GM18867 (cell line): Measurements from ENCODE around the gene DENND5B.
A peak's percentile ranks its signal among the peaks of the same experiment; 100 is the strongest.
"Not testable (repeated sequence)": the region's sequence is repeated elsewhere in the genome, so short reads cannot be mapped to it uniquely, and the experiment has no call there.

ENCODE experiments used
- ATAC-seq: cut with Tn5 transposase; IDR thresholded peaks from one replicate; pipeline ENCODE4 v1.9.1; 2021; ENCODE audit warnings: mild to moderate bottlenecking, moderate library complexity; ENCODE audit not compliant: unreplicated experiment

DENND5B gene

DNA sequence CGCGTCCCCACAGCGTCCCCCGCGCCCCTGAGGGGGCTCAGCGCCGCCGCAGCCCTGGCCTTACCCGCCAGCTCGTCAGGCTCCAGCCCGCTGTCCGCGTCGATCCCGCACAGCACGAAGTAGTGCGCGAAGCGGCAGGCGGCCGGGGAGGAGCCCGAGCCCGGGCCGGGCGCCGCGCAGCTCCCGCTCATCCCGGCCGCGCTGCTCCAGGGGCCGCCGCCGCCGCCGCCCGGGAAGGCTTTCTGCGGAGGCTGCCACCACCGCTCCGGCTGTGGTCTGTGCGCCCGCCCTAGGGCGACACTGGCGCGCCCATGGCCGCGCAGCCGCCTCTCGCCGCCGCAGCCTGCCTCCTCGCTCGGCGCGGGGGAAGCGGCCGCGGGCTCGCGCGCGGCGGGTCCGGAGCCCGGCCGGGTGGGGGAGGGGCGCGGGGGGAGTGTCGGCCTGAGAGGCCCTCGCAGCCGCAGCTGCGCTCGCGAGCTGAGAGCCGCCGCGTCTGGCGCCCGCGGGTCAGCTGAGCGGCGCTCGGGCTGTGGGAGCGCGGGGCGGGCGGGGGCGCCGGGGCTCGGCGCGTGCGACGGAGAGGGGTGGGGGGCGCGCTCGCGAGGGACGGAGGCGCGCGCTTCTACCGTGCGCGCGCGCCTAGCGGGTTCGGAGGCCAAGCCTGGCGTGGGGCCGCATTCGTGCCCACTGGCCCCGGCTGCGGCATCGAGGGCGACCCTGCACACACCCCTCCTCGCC lies at the start of gene DENND5B:
DENND5B (minus strand) TSS at position 495 of the 738 bp plus-strand sequence; CDS start at position 191, 304 bp downstream.
- ATAC-seq: peak; percentile 58

DNA sequence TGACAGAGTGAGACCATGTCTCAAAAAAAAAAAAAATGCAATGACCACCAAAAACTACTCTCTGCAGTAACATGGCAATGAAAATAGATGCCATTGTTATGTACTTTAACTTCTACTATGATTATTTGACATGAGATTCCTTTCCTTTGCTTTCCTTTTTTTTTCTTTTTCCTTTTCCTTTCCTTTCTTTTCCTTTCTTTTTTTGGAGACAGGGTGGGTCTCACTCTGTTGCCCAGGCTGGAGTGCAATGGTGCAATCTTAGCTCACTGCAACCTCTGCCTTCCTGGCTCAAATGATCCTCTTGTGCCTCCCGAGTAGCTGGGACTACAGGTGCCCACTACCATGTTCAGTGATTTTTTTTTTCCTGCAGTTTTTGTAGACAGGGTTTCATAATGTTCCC lies 43.7 kb upstream of the DENND5B start:
- no peak for ATAC-seq

DNA sequence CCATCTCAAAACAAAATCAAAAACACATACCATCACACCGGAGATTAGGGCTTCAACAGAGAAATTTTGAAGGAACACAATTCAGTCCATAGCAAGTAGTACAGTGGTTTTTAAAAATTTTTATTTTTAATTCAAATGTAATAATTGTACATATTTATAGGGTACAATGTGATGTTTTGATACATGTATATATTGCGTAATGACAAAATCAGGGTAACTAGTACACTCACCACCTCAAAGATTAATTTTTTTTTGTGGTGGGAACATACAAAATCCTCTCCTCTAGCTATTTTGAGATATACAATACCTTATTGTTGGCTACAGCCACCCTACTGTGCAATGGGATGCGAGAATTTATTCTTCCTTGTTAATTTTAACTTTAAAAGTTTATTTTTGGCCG lies 42.5 kb upstream of the DENND5B start:
- no peak for ATAC-seq

DNA sequence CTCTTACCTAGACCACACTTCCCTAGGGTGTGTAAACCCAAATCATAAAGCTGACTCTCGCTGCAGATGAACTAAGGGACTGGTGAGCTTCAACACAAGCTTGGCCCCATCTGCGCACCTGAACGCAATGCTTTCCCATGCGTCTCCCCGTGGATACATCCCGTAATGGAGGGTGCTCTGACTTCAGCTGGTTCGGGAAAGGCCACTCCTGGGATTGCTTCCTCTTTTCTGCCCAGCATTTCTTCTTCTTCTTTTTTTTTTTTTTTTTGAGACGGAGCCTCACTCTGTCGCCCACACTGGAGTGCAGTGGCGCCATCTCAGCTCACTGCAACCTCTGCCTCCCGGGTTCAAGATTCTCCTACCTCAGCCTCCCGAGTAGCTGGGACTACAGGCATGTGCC lies 40.9 kb upstream of the DENND5B start:
- no peak for ATAC-seq

DNA sequence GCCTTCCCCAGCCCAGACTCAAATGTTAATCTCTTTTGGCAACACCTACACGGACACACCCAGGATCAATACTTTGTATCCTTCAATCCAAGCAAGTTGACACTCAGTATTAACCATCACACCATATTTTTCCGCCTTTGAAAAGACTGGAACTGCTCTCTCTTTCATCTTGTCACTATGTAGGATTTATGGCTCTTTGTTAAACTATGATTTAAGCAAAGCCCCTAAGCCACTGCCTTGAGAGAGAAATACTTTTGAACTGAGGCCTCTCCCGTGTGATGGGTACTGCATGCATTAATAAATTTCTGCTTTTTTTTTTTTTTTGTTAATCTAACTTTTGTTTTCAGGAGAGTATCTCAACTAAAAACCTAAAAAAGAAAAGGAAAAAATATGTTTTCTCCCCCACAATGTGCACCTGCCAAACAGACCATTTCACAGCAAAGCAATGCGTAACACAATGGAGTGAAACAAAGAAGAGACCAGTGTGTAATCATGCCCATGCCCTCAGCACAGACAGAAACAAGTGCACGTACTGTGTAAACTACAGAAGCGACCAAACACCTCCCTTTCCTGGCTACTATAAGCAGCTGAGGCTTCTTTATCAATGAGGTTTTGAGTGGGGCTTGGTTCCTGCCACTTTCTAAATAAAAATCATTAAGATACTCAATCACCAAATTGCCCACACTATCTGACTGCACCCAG lies 40.2 kb upstream of the DENND5B start:
- no peak for ATAC-seq

DNA sequence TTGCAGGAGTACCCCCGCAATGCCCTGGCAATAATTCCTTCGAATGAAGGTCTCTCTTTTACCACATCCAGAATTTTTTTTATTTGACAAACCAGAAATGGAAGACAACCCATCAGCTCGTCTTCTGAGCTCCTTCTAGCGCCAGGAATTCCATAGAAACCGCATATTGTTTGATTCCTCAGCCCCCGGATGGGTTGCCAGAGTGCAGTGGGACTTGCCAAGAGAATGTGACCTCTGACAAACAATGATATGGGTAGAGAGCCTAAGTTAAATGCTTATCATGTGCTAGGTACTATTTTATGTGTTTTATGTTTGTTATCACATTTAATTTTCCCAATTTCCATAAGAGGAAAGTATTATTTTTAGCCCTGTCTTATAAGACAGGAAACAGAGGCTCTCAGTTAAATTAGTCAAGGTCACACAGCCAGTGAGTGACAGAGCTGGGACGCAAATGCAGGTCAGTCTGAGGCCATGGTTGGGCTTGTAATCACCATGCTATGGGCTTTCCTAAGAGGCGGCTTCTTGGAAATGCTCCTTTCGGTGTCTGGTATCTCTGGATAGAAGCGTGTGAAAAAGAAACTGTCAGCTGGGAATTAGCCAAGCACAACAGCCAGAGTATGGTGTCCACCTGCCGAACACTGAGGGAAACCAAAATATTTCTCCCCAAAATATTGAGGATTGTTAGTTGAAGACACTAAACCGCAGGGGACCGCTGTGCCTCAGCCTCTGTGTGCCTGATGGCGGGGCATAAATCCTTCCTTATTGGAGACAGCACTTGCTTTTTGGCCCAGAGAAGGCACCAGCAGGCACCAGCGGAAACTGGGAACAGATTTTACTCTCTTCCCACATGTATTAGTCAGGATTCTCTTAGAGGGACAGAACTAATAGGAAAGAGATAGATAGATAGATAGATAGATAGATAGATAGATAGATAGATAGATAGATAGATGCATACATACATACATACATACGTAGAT lies 39.1 kb upstream of the DENND5B start:
- no peak for ATAC-seq

DNA sequence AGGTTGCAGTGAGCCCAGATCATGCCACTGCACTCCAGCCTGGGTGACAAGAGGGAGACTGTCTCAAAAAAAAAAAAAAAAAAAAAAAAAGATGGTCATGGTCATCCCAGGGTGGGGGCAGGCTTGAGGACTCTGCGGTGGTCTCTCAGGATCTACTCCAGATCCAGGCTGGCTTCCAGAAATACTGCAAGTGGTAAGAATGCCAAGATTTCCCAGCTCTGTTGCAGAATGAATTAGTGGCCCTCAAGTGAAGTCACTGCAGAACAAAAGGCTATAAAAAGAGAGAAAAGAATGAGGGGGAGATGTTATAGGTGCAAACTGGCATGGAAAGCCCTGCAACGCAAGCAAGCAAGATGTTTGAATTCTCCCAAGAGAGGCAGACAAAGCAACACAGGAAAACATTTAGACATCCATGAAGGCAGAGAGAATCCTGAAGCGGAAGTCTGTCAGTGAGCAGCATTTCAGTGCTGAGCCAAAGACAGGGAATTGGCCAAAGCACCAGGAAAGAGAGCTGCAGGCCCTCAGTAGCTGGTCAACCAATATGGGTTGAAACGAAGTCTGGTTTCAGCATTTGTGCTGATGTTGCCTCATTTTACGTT lies 36.6 kb upstream of the DENND5B start:
- no peak for ATAC-seq

DNA sequence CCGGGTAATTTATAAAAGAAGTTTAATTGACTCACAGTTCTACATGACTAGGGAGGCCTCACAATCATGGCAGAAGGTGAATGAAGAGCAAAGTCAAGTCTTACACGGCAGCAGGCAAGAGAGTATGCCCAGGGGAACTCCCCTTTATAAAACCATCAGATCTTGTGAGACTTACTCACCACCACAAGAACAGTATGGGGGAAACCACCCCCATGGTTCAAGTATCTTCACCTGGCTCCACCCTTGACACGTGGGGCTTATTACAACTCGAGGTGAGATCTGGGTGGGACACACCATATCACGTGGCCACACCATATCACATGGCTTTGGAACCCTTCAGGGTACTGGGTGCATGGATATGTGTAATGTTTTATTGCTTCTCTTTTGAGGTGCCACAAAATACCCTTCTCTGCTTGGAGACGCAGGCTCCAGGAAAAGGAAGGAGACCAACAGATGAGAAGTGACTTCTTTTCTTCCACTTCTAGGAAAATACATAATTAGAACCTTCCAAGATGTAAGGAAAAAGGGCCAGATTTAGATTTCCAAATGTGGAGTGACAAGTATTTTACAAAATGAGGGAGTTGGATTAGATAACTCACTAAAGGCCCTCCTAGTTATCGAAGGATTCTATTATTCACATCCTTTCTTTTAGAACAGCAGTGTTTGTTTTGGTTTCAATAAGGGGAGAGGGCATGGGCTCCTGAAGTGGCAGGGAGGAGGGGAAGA lies 35.5 kb upstream of the DENND5B start:
- no peak for ATAC-seq

DNA sequence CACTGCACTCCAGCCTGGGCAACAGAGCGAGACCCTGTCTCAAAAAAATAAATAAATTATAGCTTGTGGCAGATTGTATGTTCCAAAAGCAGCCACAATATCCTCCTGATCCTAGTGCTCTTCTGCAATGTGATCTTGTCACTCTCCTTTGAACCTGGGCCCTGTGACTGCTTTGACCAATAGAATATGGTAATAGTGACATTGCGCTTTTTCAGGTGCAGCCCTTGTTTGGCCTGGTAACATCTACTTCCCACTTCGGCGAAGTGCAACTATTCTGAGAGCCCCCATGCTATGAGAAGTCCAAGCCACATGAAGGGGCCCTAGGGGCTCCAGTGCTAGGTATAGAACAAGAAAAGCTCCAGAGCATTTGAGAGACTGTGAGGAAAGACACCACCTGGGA lies 31.1 kb upstream of the DENND5B start:
- ATAC-seq: no peak

DNA sequence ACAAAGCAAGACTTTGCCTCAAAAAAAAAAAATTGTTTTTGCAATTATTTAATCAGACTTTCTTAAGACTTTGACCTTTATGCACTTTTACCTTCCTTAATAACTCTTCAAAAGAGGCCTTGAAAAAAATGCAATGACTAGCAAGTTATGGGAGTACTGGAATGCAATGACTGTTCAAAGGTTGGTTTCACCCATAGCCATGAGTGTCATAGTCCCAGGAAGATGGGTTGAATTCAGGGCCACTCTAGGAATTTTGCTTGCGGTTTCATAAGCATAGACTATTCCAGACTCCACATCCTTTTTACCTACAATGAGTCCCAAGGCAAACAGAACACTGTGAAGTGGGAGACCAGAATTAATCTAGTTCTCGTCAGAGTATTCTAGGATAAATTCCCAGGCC lies 29.4 kb upstream of the DENND5B start:
- ATAC-seq: no peak

DNA sequence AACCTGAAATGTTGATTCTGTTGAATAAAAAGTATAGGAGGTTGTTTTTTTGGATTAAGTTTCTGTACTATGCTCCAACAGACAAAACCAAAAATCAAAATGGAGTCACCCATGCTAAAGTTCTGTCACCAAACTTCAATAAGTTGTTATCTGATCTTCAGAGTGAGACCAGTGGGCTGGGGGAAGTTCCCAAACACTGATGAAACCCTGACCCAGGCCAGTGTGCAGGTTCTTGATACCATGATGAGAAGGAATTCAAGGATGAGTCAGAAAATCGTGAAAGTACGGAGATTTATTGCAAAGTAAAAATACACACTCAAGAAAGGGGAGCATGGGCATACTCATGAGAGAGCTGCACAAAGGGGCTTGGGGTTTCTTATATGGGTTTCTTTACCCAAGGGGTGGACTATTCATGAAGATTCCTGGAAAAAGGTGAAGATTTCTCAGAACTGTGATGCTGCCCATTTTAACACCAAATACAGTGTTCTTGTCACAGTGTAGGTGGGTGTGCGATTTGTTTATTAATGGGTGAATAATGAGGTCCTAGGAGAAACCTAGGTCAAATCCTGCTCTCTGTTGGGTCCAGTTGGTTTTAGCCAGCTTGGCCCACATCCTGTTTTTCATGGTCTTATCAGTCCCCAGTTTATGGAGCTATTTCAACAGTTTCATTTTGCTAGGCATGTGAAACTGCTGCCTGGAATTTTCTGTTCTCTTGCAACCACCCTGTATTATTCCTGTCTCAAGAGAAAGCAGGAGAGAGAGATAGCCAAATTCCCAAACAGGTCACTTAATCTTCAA lies 27.5 kb upstream of the DENND5B start:
- no peak for ATAC-seq

DNA sequence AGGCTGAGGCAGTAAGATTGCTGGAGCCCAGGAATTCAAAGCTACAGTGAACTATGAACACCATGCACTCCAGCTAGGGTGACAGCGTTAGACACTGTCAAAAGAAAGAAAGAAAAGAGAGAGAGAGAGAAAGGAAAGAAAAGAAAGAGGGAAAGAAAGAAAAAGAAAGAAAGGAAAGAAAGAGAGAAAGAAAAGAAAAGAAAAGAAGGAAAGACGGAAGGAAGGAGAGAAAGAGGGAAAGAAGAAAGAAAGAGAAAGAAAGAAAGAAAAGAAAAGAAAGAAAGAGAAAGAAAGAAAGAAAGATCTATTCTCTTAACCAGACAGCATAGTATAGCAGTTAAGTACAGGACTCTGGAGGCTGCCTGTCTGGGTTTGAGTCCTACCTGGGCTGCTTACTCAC lies 21.9 kb upstream of the DENND5B start:
- no peak for ATAC-seq

DNA sequence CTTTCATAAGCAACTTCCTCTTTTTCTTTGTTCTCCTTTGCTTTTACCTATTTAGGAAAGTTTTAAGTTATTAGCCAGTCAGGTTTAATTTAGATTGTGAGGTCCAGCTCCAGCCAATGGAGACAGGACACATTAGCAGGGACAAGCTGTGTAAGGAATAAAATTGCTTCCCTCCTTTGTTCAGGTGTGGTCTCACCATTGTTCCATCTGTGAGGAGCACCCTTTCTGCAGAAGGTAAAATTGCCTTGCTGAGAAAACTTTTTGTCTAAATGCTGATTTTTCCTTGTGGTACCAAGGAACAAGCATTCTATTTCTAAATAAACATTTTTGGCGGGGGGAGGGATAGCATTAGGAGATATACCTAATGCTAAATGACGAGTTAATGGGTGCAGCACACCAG lies 17.4 kb upstream of the DENND5B start:
- ATAC-seq: not testable (repeated sequence)

DNA sequence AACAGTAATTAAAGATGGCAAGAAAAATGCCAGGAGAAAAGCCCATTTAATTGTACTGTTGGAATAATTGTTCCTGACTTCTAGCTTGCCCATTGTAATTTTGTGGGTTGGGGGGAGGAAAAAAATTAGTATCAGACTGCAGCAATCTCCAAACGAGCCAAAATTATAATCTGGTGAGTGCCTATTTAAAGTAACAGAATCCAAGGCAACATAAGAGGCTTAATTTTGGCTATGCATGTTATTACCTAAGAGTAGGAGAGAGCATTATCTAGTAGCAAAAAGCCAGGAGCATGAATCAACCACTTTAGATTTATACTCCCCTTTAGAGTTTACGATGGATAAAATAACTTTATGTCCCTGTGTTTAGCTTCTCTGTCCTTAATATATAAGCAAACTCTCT lies 14.6 kb upstream of the DENND5B start:
- no peak for ATAC-seq

DNA sequence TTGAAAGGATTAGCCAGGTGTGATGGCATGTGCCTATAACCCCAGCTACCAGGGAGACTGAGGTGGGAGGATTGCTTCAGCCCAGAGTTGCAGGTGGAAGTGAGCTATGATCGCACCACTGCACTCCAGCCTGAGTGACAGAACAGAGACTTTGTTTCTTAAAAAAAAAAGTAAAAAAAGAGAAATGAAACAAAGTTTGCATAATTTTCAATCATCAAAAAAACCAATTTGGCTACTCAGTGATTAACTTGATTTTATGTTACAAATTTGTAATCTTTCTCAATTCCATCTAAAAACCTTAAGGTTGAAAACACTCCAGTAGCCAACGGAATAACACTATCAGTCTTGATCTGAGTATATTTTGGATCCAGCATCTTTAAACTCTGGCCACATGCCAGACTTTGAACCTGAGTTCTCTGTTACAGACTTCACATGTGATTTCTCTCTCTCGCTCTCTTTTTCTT lies 12.6 kb upstream of the DENND5B start:
- peak; percentile 97 for ATAC-seq

DNA sequence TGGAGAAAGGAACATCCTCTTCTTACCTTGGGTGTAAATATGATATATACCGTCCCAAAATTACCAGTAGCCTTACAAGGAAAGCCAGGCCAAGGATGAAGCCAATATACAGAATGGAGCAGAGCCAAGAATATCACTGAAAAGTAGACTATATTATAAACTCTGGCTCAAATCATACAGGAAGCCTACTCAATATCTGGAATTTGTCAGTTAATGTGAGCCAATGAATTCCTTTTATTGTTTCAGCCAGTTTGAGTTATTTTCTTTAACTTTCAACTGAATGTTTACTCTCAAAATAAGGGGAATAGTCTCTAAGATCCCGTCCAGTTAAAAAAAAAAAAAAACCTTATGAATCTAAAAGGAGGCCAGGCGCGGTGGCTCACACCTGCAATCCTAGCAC lies 9.8 kb upstream of the DENND5B start:
- no peak for ATAC-seq

DNA sequence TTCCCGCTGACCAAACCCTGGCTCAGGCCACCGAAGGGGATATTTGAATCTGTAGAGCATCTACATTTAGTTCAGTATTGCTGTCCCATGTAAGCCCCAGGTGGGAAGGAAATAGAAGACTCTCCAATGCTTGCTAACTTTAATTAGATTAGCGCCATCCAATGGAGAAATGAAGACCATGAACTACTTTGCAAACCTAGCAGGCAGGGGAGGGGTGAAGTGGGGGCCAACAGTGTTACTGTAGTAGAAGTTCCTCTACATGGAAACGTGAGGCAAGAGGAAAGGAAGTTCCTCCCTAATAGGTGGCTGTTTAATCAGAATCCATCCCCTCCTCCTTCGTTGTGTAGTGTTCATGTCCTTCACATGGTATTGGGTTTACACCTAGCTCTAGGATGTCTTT lies 9.3 kb upstream of the DENND5B start:
- no peak for ATAC-seq

DNA sequence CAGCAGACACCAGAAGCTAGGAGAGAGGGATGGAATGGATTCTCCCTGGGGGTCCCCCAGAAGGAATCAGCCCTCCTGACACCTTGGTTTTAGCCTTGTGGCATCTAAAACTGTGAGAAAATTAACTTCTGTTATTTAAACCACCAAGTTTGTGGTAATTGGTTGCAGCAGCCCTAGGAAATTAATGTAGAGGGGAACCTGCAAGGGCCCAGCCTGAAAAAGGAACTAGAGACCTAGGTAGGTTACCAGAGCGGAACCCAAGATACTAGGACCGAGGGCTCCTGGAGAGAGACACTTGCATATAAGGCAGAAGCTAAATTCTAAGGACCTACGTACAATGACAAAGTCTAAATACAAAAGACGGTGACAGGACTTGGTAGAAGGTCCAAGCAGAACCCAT lies 8.1 kb upstream of the DENND5B start:
- ATAC-seq: peak; percentile 58

DNA sequence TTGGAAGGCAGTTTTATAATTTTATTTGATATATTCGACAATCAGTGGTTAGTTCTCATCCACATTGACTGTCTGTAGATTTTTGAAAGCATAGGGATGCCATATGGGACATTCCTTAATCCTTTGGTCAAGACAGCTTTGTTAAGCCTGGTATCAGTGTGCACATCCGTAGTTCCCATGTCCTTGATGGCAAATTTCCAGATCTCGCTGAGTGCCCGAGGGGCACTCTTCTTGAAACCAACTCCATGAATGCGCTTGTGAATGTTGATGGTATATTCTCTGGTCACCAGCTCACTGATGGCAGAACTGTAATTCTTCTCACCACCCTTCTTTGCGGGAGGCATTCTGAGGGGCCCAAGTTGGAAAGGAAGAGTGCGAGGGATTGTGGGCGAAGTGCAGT lies 6.1 kb upstream of the DENND5B start:
- ATAC-seq: no peak
